Upper lobe of left lung (tissue), 6 donors: ENCODE measurements around the gene ACD. TPM values are rescaled to one million over a fixed set of nuclear protein-coding genes. Genes with fewer than 3 reads are reported as not detected.

Source experiments
- ATAC-seq, 2 donors: fragments of 200-7000 bp; cut with Tn5 transposase; one replicate each; pipeline ENCODE4 v1.9.1; 2022; ENCODE audit warnings: mild to moderate bottlenecking in 2 of 2, moderate library complexity in 2 of 2; ENCODE audit not compliant: low FRiP score in 2 of 2
- DNase-seq, 2 donors: peaks; one replicate each; pipeline ENCODE4 v3.0.0-alpha.2; 2019 to 2020
- H3K27ac ChIP-seq, 4 donors: fragments of 200-600 bp; sonication (generic); one replicate each; pipeline ENCODE4 v1.5.1; 2016 to 2019
- H3K27me3 ChIP-seq, 4 donors: fragments of 200-600 bp; sonication (generic); one replicate each; pipeline ENCODE4 v1.5.1; 2017 to 2019
- H3K36me3 ChIP-seq, 4 donors: fragments of 200-600 bp; sonication (generic); one replicate each; pipeline ENCODE4 v1.5.1; 2016 to 2019
- H3K4me1 ChIP-seq, 4 donors: fragments of 200-600 bp; sonication (generic); one replicate each; pipeline ENCODE4 v1.5.1; 2018 to 2019
- H3K4me3 ChIP-seq, 4 donors: fragments of 200-600 bp; sonication (generic); one replicate each; pipeline ENCODE4 v1.5.1; 2017 to 2019; ENCODE audit warnings: mild to moderate bottlenecking in 2 of 4, moderate library complexity in 1 of 4
- H3K9me3 ChIP-seq, 4 donors: fragments of 200-600 bp; sonication (generic); one replicate each; pipeline ENCODE4 v1.5.1; 2018 to 2019
- EP300 ChIP-seq, 4 donors: sonication (generic); formaldehyde crosslinking; IDR thresholded peaks; one replicate each; pipeline ENCODE4 v1.5.1; 2017; ENCODE audit warnings: antibody characterized with exemption in 4 of 4, control low read depth in 2 of 4
- POLR2A ChIP-seq, 4 donors: fragments of 450-650 bp; IDR thresholded peaks; one replicate each; pipeline ENCODE4 v1.5.1; 2016 to 2017; ENCODE audit warnings: antibody characterized with exemption in 4 of 4, mild to moderate bottlenecking in 2 of 4
- POLR2AphosphoS5 ChIP-seq, 2 donors: sonication (generic); formaldehyde crosslinking; IDR thresholded peaks; one replicate each; pipeline ENCODE4 v1.5.1; 2017; ENCODE audit warnings: antibody characterized with exemption in 2 of 2
- WGBS, 2 donors: methylation state at CpG; one replicate each; pipeline ENCODE4 v1.1.5; 2017 to 2018; 5-methylcytosine and 5-hydroxymethylcytosine counted together
- total RNA-seq, 6 donors: library from RNA; depleted of rRNA in 4 of 6; stranded (reverse); fragments of >200 nt in 4 of 6; gene quantifications; one replicate each; pipeline versions ENCODE4 v1.1.0 to v1.2.1, GENCODE V29; 2016 to 2021
- TF ChIP-seq, protein P1 (sequence below), 6 experiments: fragments of 450-650 bp in 4 of 6; fragments of 200-600 bp in 2 of 6; sonication (generic) in 2 of 6; IDR thresholded peaks; one replicate each; pipeline ENCODE4 v1.5.1; 2016 to 2019; ENCODE audit warnings: antibody characterized with exemption in 6 of 6
- donor health status: DM: no; HTN: no; CAD: no; lungs with moderate emphysema.
- donor health status: DM: no; HTN: yes; CAD: no; lungs with severe emphysema.

Gene ACD
- total RNA-seq, 6 donors from 2014 or later: 15.8 to 25.1 (median 18.8) TPM

- Histone ChIP-seq H3K4me3 (no peak overlapping the region), H3K36me3 (peaks cover 0 to 21% (median 11%) of the 10 kb centered on the region in 4 donors), H3K27me3 (no peaks in the 10 kb centered on the region), H3K9me3 (no peaks in the 10 kb centered on the region), H3K27ac (no peak overlapping the region), H3K4me1 (peaks cover 41 to 56% (median 43%) of the 10 kb centered on the region in 4 donors)
- TF ChIP-seq, protein P1, sequence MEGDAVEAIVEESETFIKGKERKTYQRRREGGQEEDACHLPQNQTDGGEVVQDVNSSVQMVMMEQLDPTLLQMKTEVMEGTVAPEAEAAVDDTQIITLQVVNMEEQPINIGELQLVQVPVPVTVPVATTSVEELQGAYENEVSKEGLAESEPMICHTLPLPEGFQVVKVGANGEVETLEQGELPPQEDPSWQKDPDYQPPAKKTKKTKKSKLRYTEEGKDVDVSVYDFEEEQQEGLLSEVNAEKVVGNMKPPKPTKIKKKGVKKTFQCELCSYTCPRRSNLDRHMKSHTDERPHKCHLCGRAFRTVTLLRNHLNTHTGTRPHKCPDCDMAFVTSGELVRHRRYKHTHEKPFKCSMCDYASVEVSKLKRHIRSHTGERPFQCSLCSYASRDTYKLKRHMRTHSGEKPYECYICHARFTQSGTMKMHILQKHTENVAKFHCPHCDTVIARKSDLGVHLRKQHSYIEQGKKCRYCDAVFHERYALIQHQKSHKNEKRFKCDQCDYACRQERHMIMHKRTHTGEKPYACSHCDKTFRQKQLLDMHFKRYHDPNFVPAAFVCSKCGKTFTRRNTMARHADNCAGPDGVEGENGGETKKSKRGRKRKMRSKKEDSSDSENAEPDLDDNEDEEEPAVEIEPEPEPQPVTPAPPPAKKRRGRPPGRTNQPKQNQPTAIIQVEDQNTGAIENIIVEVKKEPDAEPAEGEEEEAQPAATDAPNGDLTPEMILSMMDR (IDR thresholded peaks at IDR 0.05): no peak
- no peak for TF ChIP-seq EP300 (IDR thresholded peaks at IDR 0.05)
- no peak for TF ChIP-seq POLR2A (IDR thresholded peaks at IDR 0.05)
- no peak for TF ChIP-seq POLR2AphosphoS5 (IDR thresholded peaks at IDR 0.05)
- DNase-seq: peak in 1 of 2 donors; percentile 80
- 87 to 93% methylated on average over 19 to 25 of the region's 25 CpGs for WGBS, 2 donors
- ATAC-seq: no peak
Measured at GRCh38 chr16:67663151-67663876, 3.3 kb upstream of the ACD start.

- no peak for ATAC-seq
- TF ChIP-seq, protein P1 (IDR thresholded peaks at IDR 0.05): no peak
- TF ChIP-seq POLR2AphosphoS5 (IDR thresholded peaks at IDR 0.05) (no peak), POLR2A (IDR thresholded peaks at IDR 0.05) (no peak), EP300 (IDR thresholded peaks at IDR 0.05) (no peak)
- Histone ChIP-seq H3K36me3 (peaks cover 0 to 27% (median 13%) of the 10 kb centered on the region in 4 donors), H3K27me3 (no peaks in the 10 kb centered on the region), H3K27ac (no peak overlapping the region), H3K4me1 (peaks cover 34 to 49% (median 36%) of the 10 kb centered on the region in 4 donors), H3K4me3 (no peak overlapping the region), H3K9me3 (no peaks in the 10 kb centered on the region)
- no peak for DNase-seq
Measured at GRCh38 chr16:67662653-67663010, 2.6 kb upstream of the ACD start.

DNA sequence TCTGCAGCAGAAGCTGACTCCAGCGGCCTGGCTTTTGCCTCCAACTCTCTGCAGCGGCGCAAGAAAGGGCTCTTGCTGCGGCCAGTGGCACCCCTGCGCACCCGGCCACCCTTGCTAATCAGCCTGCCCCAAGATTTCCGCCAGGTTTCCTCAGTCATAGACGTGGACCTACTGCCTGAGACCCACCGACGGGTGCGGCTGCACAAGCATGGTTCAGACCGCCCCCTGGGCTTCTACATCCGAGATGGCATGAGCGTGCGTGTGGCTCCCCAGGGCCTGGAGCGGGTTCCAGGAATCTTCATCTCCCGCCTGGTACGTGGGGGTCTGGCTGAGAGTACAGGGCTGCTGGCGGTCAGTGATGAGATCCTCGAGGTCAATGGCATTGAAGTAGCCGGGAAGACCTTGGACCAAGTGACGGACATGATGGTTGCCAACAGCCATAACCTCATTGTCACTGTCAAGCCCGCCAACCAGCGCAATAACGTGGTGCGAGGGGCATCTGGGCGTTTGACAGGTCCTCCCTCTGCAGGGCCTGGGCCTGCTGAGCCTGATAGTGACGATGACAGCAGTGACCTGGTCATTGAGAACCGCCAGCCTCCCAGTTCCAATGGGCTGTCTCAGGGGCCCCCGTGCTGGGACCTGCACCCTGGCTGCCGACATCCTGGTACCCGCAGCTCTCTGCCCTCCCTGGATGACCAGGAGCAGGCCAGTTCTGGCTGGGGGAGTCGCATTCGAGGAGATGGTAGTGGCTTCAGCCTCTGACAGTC, 2.0 kb upstream of the ACD start:
- Histone ChIP-seq H3K9me3 (no peaks in the 10 kb centered on the region), H3K27ac (no peak overlapping the region), H3K27me3 (no peaks in the 10 kb centered on the region), H3K4me3 (no peak overlapping the region), H3K4me1 (peaks cover 28 to 43% (median 30%) of the 10 kb centered on the region in 4 donors), H3K36me3 (peaks cover 0 to 32% (median 18%) of the 10 kb centered on the region in 4 donors)
- no peak for ATAC-seq
- WGBS, 2 donors: 94 to 100% methylated on average over 3 to 31 of the region's 34 CpGs
- TF ChIP-seq POLR2A (IDR thresholded peaks at IDR 0.05): no peak
- peak in 1 of 2 donors; percentile 78 for DNase-seq

GRCh38 chr16:67661101-67661761, 1.2 kb upstream of the ACD start:
- Histone ChIP-seq H3K27me3 (no peaks in the 10 kb centered on the region), H3K9me3 (no peaks in the 10 kb centered on the region), H3K27ac (peak overlapping the region; percentile 86 to 92 (median 90)), H3K4me3 (peak overlapping the region; percentile 30 to 88 (median 82)), H3K36me3 (peaks cover 0 to 33% (median 23%) of the 10 kb centered on the region in 4 donors), H3K4me1 (peaks cover 25 to 36% (median 26%) of the 10 kb centered on the region in 4 donors)
- DNase-seq (peak in 1 of 2 donors; percentile 87), ATAC-seq (no peak)
- TF ChIP-seq POLR2A (IDR thresholded peaks at IDR 0.05) (no peak), POLR2AphosphoS5 (IDR thresholded peaks at IDR 0.05) (no peak), EP300 (IDR thresholded peaks at IDR 0.05) (no peak)
- TF ChIP-seq, protein P1 (IDR thresholded peaks at IDR 0.05): no peak
- 2 to 3% methylated on average over 21 to 26 of the region's 39 CpGs for WGBS, 2 donors

DNA sequence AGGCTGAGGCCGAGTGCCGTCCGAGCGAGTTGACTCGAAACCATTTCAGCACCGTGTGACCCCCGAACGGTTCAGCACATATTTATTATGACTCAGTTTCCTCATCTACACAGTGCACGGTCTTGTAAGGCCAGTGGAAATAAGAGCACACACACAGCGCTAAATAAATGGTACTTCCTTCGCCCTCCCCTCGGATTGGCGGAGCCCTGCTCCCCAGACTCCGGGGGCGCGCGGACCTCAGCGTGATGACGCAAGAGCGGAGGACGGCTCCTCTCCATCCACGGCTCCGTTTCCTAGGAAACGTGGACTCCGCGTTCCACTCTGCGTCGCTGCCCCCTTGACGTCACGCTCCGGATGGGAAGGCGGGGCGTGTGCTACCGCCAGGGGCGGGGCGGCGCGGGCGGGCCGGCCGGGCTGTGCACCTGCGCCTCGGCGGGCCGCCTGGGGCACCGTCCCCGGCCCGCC, 536 bp upstream of the ACD start, which contains the start of gene PARD6A:
Gene PARD6A, plus strand, starts transcription at position 397 of the 465 bp plus-strand sequence. CDS start 79 bp downstream, outside the sequence.
- no peaks in the 10 kb centered on the region for H3K9me3 ChIP-seq
- peaks cover 0 to 33% (median 23%) of the 10 kb centered on the region in 4 donors for H3K36me3 ChIP-seq
- ATAC-seq (peak; percentile 89 to 93), DNase-seq (peak; percentile 96 to 97)
- H3K4me3 ChIP-seq: peak within 1 kb of the TSS; percentile 76 to 90 (median 88)
- no peaks in the 10 kb centered on the region for H3K27me3 ChIP-seq
- TF ChIP-seq, protein P1 (IDR thresholded peaks at IDR 0.05): peak in 4 of 6 experiments; percentile 33 to 72 (median 60)
- TF ChIP-seq POLR2A (IDR thresholded peaks at IDR 0.05) (peak in 2 of 4 donors; percentile 21 to 49), POLR2AphosphoS5 (IDR thresholded peaks at IDR 0.05) (peak; percentile 10 to 49), EP300 (IDR thresholded peaks at IDR 0.05) (no peak)
- peak within 1 kb of the TSS; percentile 86 to 92 (median 90) for H3K27ac ChIP-seq
- 0% methylated on average over 42 of the region's 48 CpGs; no CpG with 5 or more reads in 1 of the 2 donors for WGBS, 2 donors
- H3K4me1 ChIP-seq: peaks cover 19 to 30% (median 20%) of the 10 kb centered on the region in 4 donors
